Subcutaneous adipose tissue (tissue), 4 donors: ENCODE results near the gene BCL7B. TPM values are rescaled to one million over a fixed set of nuclear protein-coding genes. Genes with fewer than 3 reads are reported as not detected.

Experiments used
- CTCF ChIP-seq: fragments of 450-650 bp; IDR thresholded peaks from one replicate; pipeline ENCODE4 v1.5.1; 2016; ENCODE audit warnings: low read depth, mild to moderate bottlenecking, control low read depth, antibody characterized with exemption, moderate library complexity
- total RNA-seq, 4 donors: library from RNA; depleted of rRNA; stranded (reverse); fragments of >200 nt; gene quantifications; one replicate each; pipeline ENCODE4 v1.1.0, GENCODE V29; 2016

Gene BCL7B
- total RNA-seq, 4 donors from 2014 or later, result 61.0 to 91.4 (median 69.0) TPM

GRCh38 chr7:73596191-73597065 is 38.9 kb upstream of the BCL7B start:
- no peak for TF ChIP-seq CTCF

- TF ChIP-seq CTCF, result no peak
Measured at GRCh38 chr7:73595358-73595757, 37.9 kb upstream of the BCL7B start.

- no peak for TF ChIP-seq CTCF
Measured at GRCh38 chr7:73593207-73594045, 35.9 kb upstream of the BCL7B start.

GRCh38 chr7:73586911-73587310 is 29.4 kb upstream of the BCL7B start:
- no peak for TF ChIP-seq CTCF

GRCh38 chr7:73585196-73585595 is 27.7 kb upstream of the BCL7B start:
- TF ChIP-seq CTCF, result no peak

- TF ChIP-seq CTCF, result no peak
Measured at GRCh38 chr7:73582664-73583202, 25.2 kb upstream of the BCL7B start.
